AG04450 (cell line): ENCODE data around the gene NCOR2. TPM values are rescaled to one million over a fixed set of nuclear protein-coding genes. Genes with fewer than 3 reads are reported as not detected.

ENCODE experiments used
- CTCF ChIA-PET: fragments of 300-600, 350-600 bp; formaldehyde crosslinking; extraction: SDS; loops from one replicate; lab custom pipeline; 2022; ENCODE audit warnings: antibody characterized with exemption, inconsistent platforms; lab: Charles Lee
- POLR2A ChIA-PET: fragments of 350-600 bp; formaldehyde crosslinking; extraction: SDS; loops from one replicate; lab custom pipeline; 2021; ENCODE audit warnings: antibody characterized with exemption, inconsistent platforms; lab: Yijun Ruan, JAX
- DNase-seq: peaks from one replicate; pipeline ENCODE4 v3.0.0-alpha.2; 2011; ENCODE audit warnings: low read depth, low spot score
- H3K27ac ChIP-seq: one replicate; pipeline ENCODE4 v1.5.1; 2012; ENCODE audit warnings: low read depth, low read length, control low read depth
- H3K27me3 ChIP-seq: one replicate; pipeline ENCODE4 v1.6.0; 2012; ENCODE audit warnings: low read length; ENCODE audit not compliant: control insufficient read depth, insufficient read depth
- H3K4me3 ChIP-seq: 2 replicates; pipeline ENCODE4 v1.5.1; 2011; ENCODE audit warnings: mild to moderate bottlenecking, low read depth, low read length, control low read depth
- H3K9me3 ChIP-seq: 2 replicates; pipeline ENCODE4 v1.5.1; 2012; ENCODE audit warnings: low read length; ENCODE audit not compliant: control insufficient read depth, insufficient read depth
- CTCF ChIP-seq: IDR thresholded peaks from 2 replicates; pipeline ENCODE4 v1.5.1; 2011; ENCODE audit warnings: low read depth, low read length, control low read depth, inconsistent platforms
- polyA plus RNA-seq: library from polyadenylated mRNA; depleted of rRNA; stranded (reverse); fragments of >200 nt; gene quantifications from 2 replicates; pipeline ENCODE4 v1.2.3, GENCODE V29; 2011

The NCOR2 gene
- polyA plus RNA-seq, 1 experiment: 3.3 TPM

DNA sequence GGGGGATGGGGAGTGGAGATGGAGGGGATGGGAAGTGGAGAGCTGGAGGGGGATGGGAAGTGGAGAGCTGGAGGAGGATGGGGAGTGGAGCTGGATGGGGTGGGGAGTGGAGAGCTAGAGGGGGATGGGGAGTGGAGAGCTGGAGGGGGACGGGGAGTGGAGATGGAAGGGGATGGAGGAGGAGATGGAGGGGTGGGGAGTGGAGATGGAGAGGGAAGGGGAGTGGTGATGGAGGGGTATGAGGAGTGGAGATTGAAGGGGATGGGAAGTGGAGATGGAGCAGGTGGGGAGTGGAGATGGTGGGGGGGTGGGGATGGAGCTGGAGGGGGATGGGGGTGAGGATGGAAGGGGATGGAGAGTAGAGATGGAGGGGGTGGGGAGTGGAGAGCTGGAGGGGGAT lies 26.1 kb downstream of the NCOR2 start:
- no peak overlapping the region for H3K27ac ChIP-seq
- CTCF ChIA-PET: interaction anchor here (1.0 to 1.3 kb wide), 3 partner anchors 22 to 226 kb away, joined by 3 to 5 read pairs (median 4); no protein-coding TSS in a partner anchor
- no peak for DNase-seq
- H3K9me3 ChIP-seq: peaks cover 2% of the 10 kb centered on the region
- no peaks in the 10 kb centered on the region for H3K27me3 ChIP-seq
- POLR2A ChIA-PET: interaction anchor here (0.6 kb wide), 1 partner anchor 12 kb away, joined by 6 read pairs; no protein-coding TSS in a partner anchor
- no peak for TF ChIP-seq CTCF
- no peak overlapping the region for H3K4me3 ChIP-seq

DNA sequence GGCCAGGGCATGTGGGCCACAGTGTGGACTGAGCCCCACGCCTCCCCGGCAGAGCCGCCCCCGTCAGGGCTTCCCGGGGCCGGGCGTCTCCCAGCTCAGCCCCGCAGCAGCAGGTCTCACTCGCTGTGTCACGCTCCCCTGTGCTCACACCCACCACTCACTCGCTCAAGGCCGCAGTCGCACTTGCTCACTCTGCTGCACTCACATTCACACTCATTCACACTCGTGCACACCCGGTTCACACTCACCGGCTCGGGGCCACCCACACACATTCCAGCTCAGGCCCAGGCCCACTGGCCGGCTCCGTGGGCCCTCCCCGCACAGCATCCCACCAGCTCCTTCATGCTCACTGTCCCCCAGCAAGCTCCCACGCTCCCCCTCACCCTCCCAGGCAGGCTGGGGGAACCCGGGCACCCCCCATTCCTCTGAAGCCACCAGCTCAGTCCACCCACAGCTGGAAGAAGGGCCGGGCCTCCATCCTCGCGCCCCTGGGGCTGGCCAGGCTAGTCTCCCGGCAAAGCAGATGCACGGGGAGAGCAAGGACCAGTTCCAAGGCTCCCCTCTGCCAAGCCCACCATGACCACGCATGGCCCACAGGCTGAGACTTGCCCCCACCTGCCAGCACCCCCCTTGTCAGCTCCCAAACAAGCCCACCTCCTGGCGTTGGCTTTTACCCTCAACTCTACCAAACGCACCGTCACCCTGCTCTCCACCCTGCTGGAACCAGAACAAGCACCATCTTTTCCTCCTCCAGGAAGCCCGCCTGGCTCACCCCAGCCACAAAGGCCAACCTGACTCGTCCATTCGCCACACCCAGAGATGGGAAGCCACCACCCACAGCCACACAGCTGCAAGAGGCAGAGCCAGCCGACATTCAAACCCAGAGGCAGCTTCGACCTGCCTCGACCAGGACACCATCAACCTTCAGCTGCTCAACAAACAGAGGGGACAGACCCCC lies 28.0 kb downstream of the NCOR2 start:
- ChIA-PET POLR2A (no interaction called here), CTCF (no interaction called here)
- Histone ChIP-seq H3K4me3 (no peak overlapping the region), H3K27ac (no peak overlapping the region), H3K27me3 (no peaks in the 10 kb centered on the region), H3K9me3 (peaks cover 6% of the 10 kb centered on the region)
- DNase-seq: no peak
- TF ChIP-seq CTCF: no peak

DNA sequence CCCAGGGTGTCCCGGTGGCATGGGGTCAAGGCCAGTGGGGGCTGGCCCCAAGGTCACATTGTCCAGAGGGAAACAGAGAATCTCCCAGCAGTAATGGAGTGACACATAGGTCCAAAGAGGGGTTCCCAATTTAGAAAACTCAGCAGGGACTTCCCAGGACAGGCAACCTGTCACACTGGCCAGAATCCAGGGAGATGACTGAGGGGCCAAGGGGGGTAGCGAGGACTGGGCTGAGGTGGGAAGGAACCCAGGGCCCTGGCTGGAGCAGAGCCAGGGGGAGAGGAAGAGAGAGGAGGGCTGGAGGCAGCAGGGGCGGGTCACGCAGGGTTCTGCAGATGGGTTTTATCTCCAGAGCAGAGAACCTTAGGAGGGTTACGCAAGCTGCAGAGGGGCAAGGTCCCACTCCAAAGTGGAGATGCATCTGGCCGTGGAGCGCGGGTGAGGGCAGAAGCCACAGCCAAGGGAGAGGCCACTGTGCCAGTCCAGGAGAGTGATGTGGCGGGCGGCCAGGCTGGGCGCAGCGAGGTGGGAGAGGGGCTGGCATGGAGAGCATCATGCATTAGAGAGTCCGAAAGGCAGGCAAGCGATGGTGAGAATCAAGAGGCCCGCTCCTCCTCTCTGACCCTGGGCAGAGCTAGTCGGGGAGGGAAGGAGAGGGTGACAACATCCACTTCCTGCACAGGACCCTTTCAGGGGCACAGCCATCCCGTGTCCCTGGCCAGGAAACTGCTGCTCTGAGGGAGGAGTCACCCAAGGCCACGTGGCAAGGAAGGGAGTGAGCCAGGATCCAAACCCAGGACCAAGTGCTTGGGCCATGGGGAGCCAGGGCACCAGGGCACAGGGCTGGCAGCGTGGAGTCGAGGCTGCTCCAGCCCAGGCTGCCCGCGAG lies 29.0 kb downstream of the NCOR2 start:
- CTCF ChIA-PET: no interaction called here
- no peaks in the 10 kb centered on the region for H3K27me3 ChIP-seq
- peaks cover 6% of the 10 kb centered on the region for H3K9me3 ChIP-seq
- POLR2A ChIA-PET: interaction anchor here (1.4 kb wide), 1 partner anchor 41 kb away, joined by 3 read pairs; no protein-coding TSS in a partner anchor
- H3K27ac ChIP-seq: no peak overlapping the region
- DNase-seq: no peak
- H3K4me3 ChIP-seq: no peak overlapping the region
- no peak for TF ChIP-seq CTCF

DNA sequence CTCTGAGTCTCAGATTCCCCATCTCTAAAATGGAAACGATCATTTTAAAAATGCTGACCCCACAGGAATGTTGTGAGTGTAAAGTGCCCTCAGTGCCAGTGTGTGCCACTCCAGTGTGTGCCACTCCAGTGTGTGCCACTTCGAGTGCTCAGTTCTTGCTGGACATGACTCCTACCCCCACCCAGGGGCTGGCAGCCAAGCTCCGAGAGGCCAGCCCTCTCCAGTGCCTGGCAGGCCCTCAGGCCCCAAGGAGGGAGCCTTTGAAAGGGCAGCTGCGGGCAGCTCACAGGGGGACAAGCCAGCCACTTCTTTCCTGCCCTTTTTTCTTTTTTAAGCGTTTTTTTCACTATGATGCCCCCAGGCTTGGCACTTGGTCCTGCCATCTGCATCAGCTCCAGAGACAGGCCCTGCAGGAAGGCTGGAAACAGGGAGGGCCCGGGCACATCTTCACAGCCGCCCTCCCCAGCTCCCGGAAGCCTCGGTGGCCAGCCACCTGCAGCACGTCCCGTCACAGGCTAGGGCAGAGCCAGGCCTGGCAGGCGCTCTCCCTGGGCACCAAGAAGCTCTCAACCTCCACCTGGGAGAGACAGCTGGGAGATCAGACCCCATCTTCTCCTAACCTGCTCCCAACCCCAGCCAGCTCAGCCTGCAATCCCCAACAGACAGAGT lies 29.8 kb downstream of the NCOR2 start:
- H3K27ac ChIP-seq: no peak overlapping the region
- H3K4me3 ChIP-seq: no peak overlapping the region
- H3K9me3 ChIP-seq: peaks cover 6% of the 10 kb centered on the region
- ChIA-PET CTCF (no interaction called here), POLR2A (interaction anchor here (1.4 kb wide), 1 partner anchor 40 kb away, joined by 3 read pairs; no protein-coding TSS in a partner anchor)
- TF ChIP-seq CTCF: no peak
- H3K27me3 ChIP-seq: no peaks in the 10 kb centered on the region
- DNase-seq: no peak
